Measurements from ENCODE around the gene NUDT17. TPM values are rescaled to one million over a fixed set of nuclear protein-coding genes. Genes with fewer than 3 reads are reported as not detected.

Gene NUDT17
- total and polyA plus RNA-seq, 9 of the 15 experiments (the other 6 are each of a cell fraction or from before 2014, with no cell fraction given) = 2.1 to 10.0 (median 6.1) TPM

DNA sequence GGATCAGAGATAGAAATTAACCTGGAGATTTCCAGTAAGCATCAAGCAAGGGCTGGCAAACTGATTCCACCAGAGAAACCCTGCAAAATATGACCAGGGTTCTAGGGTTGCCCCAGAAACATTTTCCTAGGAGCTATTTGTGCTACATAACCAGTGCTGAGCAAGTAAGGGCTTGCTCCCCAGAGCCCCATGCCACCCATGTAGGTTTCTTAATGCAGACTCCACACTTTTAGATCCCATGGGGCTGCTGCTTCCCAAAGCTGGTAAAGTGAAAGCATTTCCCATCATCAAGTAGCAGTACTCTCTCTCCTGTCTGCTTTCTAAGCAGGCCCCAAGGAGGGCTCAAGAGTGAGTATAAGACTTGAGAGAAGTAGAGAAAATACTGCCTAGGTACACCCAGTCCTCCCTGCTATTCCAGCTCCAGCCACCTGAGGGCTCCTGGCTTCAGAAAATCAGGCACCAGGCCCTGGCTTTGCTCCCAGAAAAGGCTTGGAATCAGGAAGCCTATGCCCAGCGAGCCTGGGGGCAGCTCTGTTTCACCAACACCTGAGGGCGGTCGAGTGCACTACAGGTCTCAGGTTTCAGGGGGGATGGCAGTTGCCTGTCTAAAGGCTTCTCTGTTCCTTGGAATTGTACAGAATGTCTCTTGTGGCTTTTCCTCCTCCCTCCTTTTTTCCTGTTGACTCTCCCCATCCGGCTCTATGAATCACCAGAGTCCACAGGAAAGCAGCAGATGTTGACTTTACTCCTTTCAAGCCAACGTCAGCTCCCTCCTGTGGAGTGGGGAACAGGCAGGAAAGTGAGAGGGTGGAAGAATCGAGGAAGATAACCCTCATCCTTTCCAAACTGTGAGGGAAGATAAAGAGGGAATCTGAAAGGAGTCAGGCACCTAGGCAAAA, 46.4 kb downstream of the NUDT17 start:
- Histone ChIP-seq H2AFZ (ENCODE audit: low read depth, low read length) (peak overlapping the region; percentile 93), H4K20me1 (replicated peaks; ENCODE audit: control insufficient read depth, insufficient read depth, low read length) (no peaks in the 10 kb centered on the region), H3K79me2 (ENCODE audit: control insufficient read depth, insufficient read depth, low read length) (no peaks in the 10 kb centered on the region), H3K36me3 (ENCODE audit: control insufficient read depth, insufficient read depth, low read length) (no peaks in the 10 kb centered on the region), H3K4me1 (replicated peaks in 1 of 2; ENCODE audit: control insufficient read depth in 2 of 2, insufficient read depth in 2 of 2, low read length in 2 of 2) (peaks cover 15 to 28% of the 10 kb centered on the region in 2 experiments), H3K4me3 (peak overlapping the region; percentile 4; the same call in 1 of the 2 replicates), H3K9ac (ENCODE audit: insufficient read depth in 1 of 2, low read depth in 2 of 2, low read length in 2 of 2) (peak overlapping the region; percentile 45 to 85; a peak in 3 of 4 replicates), H3K9me1 (ENCODE audit: control insufficient read depth, insufficient read depth, low read length) (no peaks in the 10 kb centered on the region), H3K4me2 (ENCODE audit: insufficient read depth, low read length) (peak overlapping the region; percentile 72), H3K27ac (ENCODE audit: extremely low read depth, low read depth, low read length) (peak overlapping the region; percentile 40; the same call in 2 of the 3 replicates), H3K27me3 (ENCODE audit: control insufficient read depth in 2 of 2, insufficient read depth in 2 of 2, low read length in 2 of 2) (no peaks in the 10 kb centered on the region), H3K9me3 (replicated peaks; ENCODE audit: control insufficient read depth, insufficient read depth, low read depth, low read length) (no peaks in the 10 kb centered on the region)
- POLR2A ChIA-PET = interaction anchor here (0.7 to 1.9 kb wide), 13 partner anchors 12 to 160 kb away, joined by 3 to 11 read pairs (median 4); partner anchors contain the start of genes ANKRD34A, PIAS3, POLR3GL and RBM8A
- ATAC-seq = peak; percentile 92
- under 1% methylated on average over 6 of the region's 6 CpGs for WGBS (ENCODE audit: insufficient coverage, low coverage, missing lambda C conversion rate)
- in situ Hi-C loops (cut with MboI) = no loop called here
- intact Hi-C loops (cut with micrococcal nuclease) = loop anchor here (1.0 to 2.0 kb wide), 5 partner anchors 18 to 121 kb away; partner anchors contain the start of genes ITGA10 and NUDT17
- CTCF ChIA-PET (ENCODE audit: low intra/inter-chr PET ratio) = interaction anchor here (0.6 to 2.6 kb wide), 7 partner anchors 18 to 122 kb away, joined by 3 to 32 read pairs (median 5); partner anchors contain the start of gene ITGA10
- peak; percentile 95 for FAIRE-seq
- BruUV-seq (replicated peaks) = no TSS peak
- DNase-seq (ENCODE audit: extremely low read depth in 1 of 4, low spot score in 3 of 4) = peak; percentile 86 to 89 (median 87)
- TF ChIP-seq KHSRP (IDR thresholded peaks at IDR 0.05) (no peak), RBM25 (IDR thresholded peaks at IDR 0.05; ENCODE audit: low read depth, low read length, severe bottlenecking) (no peak), NCOA2 (IDR thresholded peaks at IDR 0.05; ENCODE audit: partially characterized antibody in 2 of 2) (no peak), ZNF174 (CRISPR knock-in tag; IDR thresholded peaks at IDR 0.05) (no peak), JUN (IDR thresholded peaks at IDR 0.05; ENCODE audit: borderline replicate concordance, low read depth, low read length) (peak; percentile 24; the same call in 1 of the 2 replicates), JUN (CRISPR knock-in tag; IDR thresholded peaks at IDR 0.05; ENCODE audit: borderline replicate concordance) (no peak), DDX20 (tag; IDR thresholded peaks at IDR 0.05; ENCODE audit: low read depth) (no peak), ZNF143 (CRISPR knock-in tag; IDR thresholded peaks at IDR 0.05) (no peak), SOX6 (IDR thresholded peaks at IDR 0.05) (0 out of 2 replicates have a peak, but pooled peaks have one; percentile 5), DACH1 (IDR thresholded peaks at IDR 0.05; ENCODE audit: partially characterized antibody) (no peak), ZNF644 (tag; IDR thresholded peaks at IDR 0.05; ENCODE audit: low read depth) (no peak)
- TF ChIP-seq, protein P1, sequence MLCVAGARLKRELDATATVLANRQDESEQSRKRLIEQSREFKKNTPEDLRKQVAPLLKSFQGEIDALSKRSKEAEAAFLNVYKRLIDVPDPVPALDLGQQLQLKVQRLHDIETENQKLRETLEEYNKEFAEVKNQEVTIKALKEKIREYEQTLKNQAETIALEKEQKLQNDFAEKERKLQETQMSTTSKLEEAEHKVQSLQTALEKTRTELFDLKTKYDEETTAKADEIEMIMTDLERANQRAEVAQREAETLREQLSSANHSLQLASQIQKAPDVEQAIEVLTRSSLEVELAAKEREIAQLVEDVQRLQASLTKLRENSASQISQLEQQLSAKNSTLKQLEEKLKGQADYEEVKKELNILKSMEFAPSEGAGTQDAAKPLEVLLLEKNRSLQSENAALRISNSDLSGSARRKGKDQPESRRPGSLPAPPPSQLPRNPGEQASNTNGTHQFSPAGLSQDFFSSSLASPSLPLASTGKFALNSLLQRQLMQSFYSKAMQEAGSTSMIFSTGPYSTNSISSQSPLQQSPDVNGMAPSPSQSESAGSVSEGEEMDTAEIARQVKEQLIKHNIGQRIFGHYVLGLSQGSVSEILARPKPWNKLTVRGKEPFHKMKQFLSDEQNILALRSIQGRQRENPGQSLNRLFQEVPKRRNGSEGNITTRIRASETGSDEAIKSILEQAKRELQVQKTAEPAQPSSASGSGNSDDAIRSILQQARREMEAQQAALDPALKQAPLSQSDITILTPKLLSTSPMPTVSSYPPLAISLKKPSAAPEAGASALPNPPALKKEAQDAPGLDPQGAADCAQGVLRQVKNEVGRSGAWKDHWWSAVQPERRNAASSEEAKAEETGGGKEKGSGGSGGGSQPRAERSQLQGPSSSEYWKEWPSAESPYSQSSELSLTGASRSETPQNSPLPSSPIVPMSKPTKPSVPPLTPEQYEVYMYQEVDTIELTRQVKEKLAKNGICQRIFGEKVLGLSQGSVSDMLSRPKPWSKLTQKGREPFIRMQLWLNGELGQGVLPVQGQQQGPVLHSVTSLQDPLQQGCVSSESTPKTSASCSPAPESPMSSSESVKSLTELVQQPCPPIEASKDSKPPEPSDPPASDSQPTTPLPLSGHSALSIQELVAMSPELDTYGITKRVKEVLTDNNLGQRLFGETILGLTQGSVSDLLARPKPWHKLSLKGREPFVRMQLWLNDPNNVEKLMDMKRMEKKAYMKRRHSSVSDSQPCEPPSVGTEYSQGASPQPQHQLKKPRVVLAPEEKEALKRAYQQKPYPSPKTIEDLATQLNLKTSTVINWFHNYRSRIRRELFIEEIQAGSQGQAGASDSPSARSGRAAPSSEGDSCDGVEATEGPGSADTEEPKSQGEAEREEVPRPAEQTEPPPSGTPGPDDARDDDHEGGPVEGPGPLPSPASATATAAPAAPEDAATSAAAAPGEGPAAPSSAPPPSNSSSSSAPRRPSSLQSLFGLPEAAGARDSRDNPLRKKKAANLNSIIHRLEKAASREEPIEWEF (CRISPR knock-in tag; IDR thresholded peaks at IDR 0.05) = no peak
- TF ChIP-seq, protein P2, sequence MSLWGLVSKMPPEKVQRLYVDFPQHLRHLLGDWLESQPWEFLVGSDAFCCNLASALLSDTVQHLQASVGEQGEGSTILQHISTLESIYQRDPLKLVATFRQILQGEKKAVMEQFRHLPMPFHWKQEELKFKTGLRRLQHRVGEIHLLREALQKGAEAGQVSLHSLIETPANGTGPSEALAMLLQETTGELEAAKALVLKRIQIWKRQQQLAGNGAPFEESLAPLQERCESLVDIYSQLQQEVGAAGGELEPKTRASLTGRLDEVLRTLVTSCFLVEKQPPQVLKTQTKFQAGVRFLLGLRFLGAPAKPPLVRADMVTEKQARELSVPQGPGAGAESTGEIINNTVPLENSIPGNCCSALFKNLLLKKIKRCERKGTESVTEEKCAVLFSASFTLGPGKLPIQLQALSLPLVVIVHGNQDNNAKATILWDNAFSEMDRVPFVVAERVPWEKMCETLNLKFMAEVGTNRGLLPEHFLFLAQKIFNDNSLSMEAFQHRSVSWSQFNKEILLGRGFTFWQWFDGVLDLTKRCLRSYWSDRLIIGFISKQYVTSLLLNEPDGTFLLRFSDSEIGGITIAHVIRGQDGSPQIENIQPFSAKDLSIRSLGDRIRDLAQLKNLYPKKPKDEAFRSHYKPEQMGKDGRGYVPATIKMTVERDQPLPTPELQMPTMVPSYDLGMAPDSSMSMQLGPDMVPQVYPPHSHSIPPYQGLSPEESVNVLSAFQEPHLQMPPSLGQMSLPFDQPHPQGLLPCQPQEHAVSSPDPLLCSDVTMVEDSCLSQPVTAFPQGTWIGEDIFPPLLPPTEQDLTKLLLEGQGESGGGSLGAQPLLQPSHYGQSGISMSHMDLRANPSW (CRISPR knock-in tag; IDR thresholded peaks at IDR 0.05) = no peak
